CD4-positive, alpha-beta memory T cell (primary cell): Measurements from ENCODE around the gene FGF2. TPM values are rescaled to one million over a fixed set of nuclear protein-coding genes. Genes with fewer than 3 reads are reported as not detected.

Source experiments
- CTCF ChIA-PET: fragments of 350-600 bp; sonication (Branson Sonifier 250); formaldehyde crosslinking; loops from one replicate; lab custom pipeline; 2021; ENCODE audit warnings: inconsistent platforms; ENCODE audit not compliant: partially characterized antibody; lab: Charles Lee
- POLR2A ChIA-PET: fragments of 350-600 bp; sonication (Branson Sonifier 250); formaldehyde crosslinking; loops from one replicate; lab custom pipeline; 2021; ENCODE audit not compliant: partially characterized antibody; lab: Charles Lee
- DNase-seq, 5 donors: peaks; one replicate each; pipeline versions ENCODE4 v3.0.0 to v3.0.0-alpha.2; 2020 to 2022; ENCODE audit warnings: mixed read lengths in 1 of 5
- H3K27ac ChIP-seq: one replicate; pipeline ENCODE4 v1.7.0; 2013; ENCODE audit warnings: low read depth, low read length
- H3K27me3 ChIP-seq: 2 replicates; pipeline ENCODE4 v1.7.0; 2013; ENCODE audit warnings: mild to moderate bottlenecking, low read length, moderate library complexity; ENCODE audit not compliant: insufficient read depth
- H3K36me3 ChIP-seq: 2 replicates; pipeline ENCODE4 v1.7.0; 2013; ENCODE audit warnings: mild to moderate bottlenecking, low read length, moderate library complexity; ENCODE audit not compliant: insufficient read depth
- H3K4me1 ChIP-seq: 2 replicates; pipeline ENCODE4 v1.7.0; 2013; ENCODE audit warnings: mild to moderate bottlenecking, low read length, moderate library complexity; ENCODE audit not compliant: insufficient read depth
- H3K4me3 ChIP-seq, 2 donors: one replicate each; pipeline ENCODE4 v1.7.0; 2013; ENCODE audit warnings: low read length in 2 of 2, mild to moderate bottlenecking in 1 of 2
- H3K9me3 ChIP-seq, 2 donors: one replicate each; pipeline ENCODE4 v1.7.0; 2013; ENCODE audit warnings: low read length in 2 of 2, control low read depth in 1 of 2; ENCODE audit not compliant: control insufficient read depth in 1 of 2
- H3K27ac Mint-ChIP-seq, 7 donors: one replicate each; pipeline ENCODE4 v1.8.0; 2020 to 2021; ENCODE audit warnings: mixed read lengths in 7 of 7, mild to moderate bottlenecking in 6 of 7, inconsistent platforms in 3 of 7, moderate library complexity in 3 of 7
- H3K27me3 Mint-ChIP-seq, 2 donors: one replicate each; pipeline ENCODE4 v1.8.0; 2020 to 2021; ENCODE audit warnings: mixed read lengths in 2 of 2
- H3K36me3 Mint-ChIP-seq, 2 donors: one replicate each; pipeline ENCODE4 v1.8.0; 2020 to 2021; ENCODE audit warnings: mixed read lengths in 2 of 2, inconsistent platforms in 1 of 2, mild to moderate bottlenecking in 1 of 2
- H3K4me1 Mint-ChIP-seq, 4 donors: one replicate each; pipeline ENCODE4 v1.8.0; 2020 to 2021; ENCODE audit warnings: mixed read lengths in 4 of 4, mild to moderate bottlenecking in 1 of 4
- H3K4me3 Mint-ChIP-seq, 8 donors: one replicate each; pipeline ENCODE4 v1.8.0; 2020 to 2021; ENCODE audit warnings: mixed read lengths in 8 of 8, mild to moderate bottlenecking in 7 of 8, moderate library complexity in 6 of 8, inconsistent platforms in 3 of 8
- H3K9me3 Mint-ChIP-seq, 8 donors: one replicate each; pipeline ENCODE4 v1.8.0; 2020 to 2021; ENCODE audit warnings: mixed read lengths in 8 of 8, mild to moderate bottlenecking in 5 of 8, inconsistent platforms in 3 of 8, moderate library complexity in 1 of 8
- intact Hi-C: fragments of 100-400 bp; cut with micrococcal nuclease; formaldehyde crosslinking; loops from one replicate; pipeline ENCODE4 v1.15.1; 2023
- polyA plus RNA-seq, 2 donors: library from polyadenylated mRNA; unstranded; fragments of 300-500 nt; fragmentation: Illumina TruSeq; gene quantifications; one replicate each; pipeline ENCODE4 v1.2.3, GENCODE V29; 2021
- total RNA-seq, 2 experiments: library from RNA; stranded (reverse); gene quantifications; one replicate each; pipeline ENCODE4 v1.2.3, GENCODE V29; 2021

FGF2 gene
- total and polyA plus RNA-seq, 4 experiments from 2014 or later = not detected

DNA sequence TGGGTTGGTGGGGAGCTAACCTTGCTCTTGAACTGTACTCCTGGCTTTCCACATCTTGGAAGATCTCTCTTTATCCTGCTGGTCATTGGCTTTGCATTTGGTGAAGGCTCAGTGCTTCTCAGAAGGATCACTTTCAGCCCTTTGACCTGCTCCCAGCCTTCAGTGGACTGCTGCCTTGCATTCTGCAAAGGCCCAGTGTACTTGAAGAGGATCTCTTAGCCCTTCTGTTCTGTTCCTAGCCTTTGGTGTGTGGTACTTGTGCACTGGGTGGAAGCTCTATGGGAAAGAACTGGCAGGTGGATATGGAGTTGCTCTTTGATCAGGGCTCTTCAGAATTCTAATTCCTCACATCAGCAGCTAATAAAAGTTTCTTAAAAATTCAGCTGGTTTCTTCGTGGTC is 46.5 kb downstream of the FGF2 start:
- no peak overlapping the region for H3K27ac ChIP-seq
- peaks cover 0 to 13% (median 4%) of the 10 kb centered on the region in 8 donors for H3K9me3 Mint-ChIP-seq
- no peaks in the 10 kb centered on the region for H3K36me3 Mint-ChIP-seq
- H3K4me1 ChIP-seq = no peaks in the 10 kb centered on the region
- H3K27me3 Mint-ChIP-seq = peaks cover 17 to 28% of the 10 kb centered on the region in 2 donors
- no peak overlapping the region for H3K27ac Mint-ChIP-seq
- no peaks in the 10 kb centered on the region for H3K9me3 ChIP-seq
- H3K4me1 Mint-ChIP-seq = peaks cover 0 to 8% (median 3%) of the 10 kb centered on the region in 4 donors
- POLR2A ChIA-PET = no interaction called here
- CTCF ChIA-PET = no interaction called here
- H3K27me3 ChIP-seq = no peaks in the 10 kb centered on the region
- no peak overlapping the region for H3K4me3 Mint-ChIP-seq
- no peak overlapping the region for H3K4me3 ChIP-seq
- no peak for DNase-seq
- no peaks in the 10 kb centered on the region for H3K36me3 ChIP-seq
- intact Hi-C loops = no loop called here

DNA sequence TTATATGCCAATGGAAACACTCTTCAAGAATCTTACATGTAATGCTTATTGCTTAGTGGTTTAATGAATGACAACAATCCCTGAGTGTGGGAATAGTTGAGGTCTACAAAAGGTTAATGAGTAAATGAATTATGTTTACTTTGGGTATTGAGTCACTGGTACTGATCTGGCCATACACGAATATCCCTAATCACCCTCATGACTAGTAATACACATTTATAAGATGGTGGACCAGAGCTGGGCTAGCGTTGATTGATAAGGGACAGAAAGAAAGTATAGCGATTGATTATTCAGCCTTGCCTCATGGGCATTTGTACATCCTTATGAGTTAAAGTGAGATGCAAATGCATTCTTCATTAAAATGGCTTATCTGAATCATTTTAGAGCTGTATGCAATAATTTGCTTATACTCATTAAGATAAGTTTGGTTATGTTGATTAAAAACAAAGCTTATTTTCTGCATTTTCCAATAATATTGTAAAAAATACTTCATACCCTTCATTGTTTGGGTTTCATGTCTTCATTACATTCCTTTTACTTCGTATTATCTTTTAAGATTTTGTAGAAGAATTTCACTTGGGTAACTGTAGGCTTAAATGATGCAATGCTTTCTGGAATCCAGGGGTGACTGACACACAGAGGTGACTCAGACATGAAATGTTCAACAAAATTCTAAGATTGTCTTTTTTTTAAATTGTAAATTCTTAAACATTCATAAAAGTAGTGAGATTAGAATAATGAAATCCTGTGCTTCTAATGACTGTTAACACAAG is 47.4 kb downstream of the FGF2 start:
- DNase-seq = no peak
- ChIA-PET CTCF (no interaction called here), POLR2A (no interaction called here)
- peaks cover 0 to 9% (median 2%) of the 10 kb centered on the region in 8 donors for H3K9me3 Mint-ChIP-seq
- H3K36me3 Mint-ChIP-seq = no peaks in the 10 kb centered on the region
- Histone ChIP-seq H3K4me1 (no peaks in the 10 kb centered on the region), H3K27me3 (no peaks in the 10 kb centered on the region), H3K27ac (no peak overlapping the region), H3K36me3 (no peaks in the 10 kb centered on the region), H3K4me3 (no peak overlapping the region), H3K9me3 (no peaks in the 10 kb centered on the region)
- intact Hi-C loops = no loop called here
- no peak overlapping the region for H3K4me3 Mint-ChIP-seq
- peaks cover 17 to 28% of the 10 kb centered on the region in 2 donors for H3K27me3 Mint-ChIP-seq
- H3K4me1 Mint-ChIP-seq = peaks cover 0 to 1% (median under 1%) of the 10 kb centered on the region in 4 donors
- no peak overlapping the region for H3K27ac Mint-ChIP-seq

DNA sequence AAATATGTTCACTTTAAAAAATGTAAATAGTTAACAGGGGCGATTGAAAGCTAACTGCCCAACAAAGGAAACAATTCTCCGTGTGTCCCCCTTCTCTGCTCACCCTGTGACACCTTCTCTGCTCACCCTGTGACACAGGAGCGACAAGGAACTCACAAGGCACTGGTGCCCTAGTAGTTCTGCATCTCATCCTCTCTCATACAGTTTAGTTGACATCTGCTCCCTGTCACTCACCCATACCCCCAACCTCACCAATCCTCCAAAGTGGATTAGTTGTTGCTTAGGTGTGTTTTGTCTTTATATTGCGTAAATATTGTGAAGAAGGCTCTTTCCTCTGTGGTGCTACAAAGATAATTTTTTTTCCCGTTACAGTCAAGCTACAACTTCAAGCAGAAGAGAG is 49.3 kb downstream of the FGF2 start:
- Histone ChIP-seq H3K4me3 (no peak overlapping the region), H3K27me3 (no peaks in the 10 kb centered on the region), H3K9me3 (no peaks in the 10 kb centered on the region), H3K4me1 (no peaks in the 10 kb centered on the region), H3K36me3 (no peaks in the 10 kb centered on the region), H3K27ac (no peak overlapping the region)
- DNase-seq = no peak
- no peaks in the 10 kb centered on the region for H3K4me1 Mint-ChIP-seq
- CTCF ChIA-PET = no interaction called here
- no peak overlapping the region for H3K27ac Mint-ChIP-seq
- H3K27me3 Mint-ChIP-seq = peaks cover 17 to 23% of the 10 kb centered on the region in 2 donors
- POLR2A ChIA-PET = no interaction called here
- peaks cover 0 to 7% (median 4%) of the 10 kb centered on the region in 8 donors for H3K9me3 Mint-ChIP-seq
- H3K36me3 Mint-ChIP-seq = peaks cover 0 to 3% of the 10 kb centered on the region in 2 donors
- H3K4me3 Mint-ChIP-seq = no peak overlapping the region
- intact Hi-C loops = no loop called here

DNA sequence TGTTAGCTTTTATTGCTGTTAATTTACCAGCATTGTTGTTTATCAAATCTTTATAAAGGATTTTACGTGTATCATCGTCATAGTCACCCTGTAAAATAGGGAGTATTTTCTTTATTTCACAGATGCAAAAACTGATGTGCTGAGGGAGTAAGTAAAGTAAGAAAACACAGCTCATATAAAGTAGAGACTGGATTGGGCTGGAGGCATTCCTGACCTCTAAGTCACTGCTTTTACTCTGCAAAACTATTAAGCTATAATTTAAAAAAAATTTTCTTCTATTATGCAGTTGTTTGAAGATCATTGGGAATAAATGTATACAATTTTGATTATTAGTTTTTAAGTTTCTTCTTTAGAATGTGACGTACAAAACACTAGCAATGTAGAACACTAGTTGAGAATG is 49.8 kb downstream of the FGF2 start:
- no peak overlapping the region for H3K4me3 ChIP-seq
- Mint-ChIP-seq H3K27me3 (peaks cover 17 to 18% of the 10 kb centered on the region in 2 donors), H3K4me1 (no peaks in the 10 kb centered on the region), H3K27ac (no peak overlapping the region), H3K36me3 (peaks cover 0 to 3% of the 10 kb centered on the region in 2 donors), H3K4me3 (no peak overlapping the region), H3K9me3 (peaks cover 2 to 12% (median 5%) of the 10 kb centered on the region in 8 donors)
- POLR2A ChIA-PET = no interaction called here
- DNase-seq = no peak
- CTCF ChIA-PET = no interaction called here
- H3K27ac ChIP-seq = no peak overlapping the region
- no peaks in the 10 kb centered on the region for H3K27me3 ChIP-seq
- intact Hi-C loops = no loop called here
- H3K4me1 ChIP-seq = no peaks in the 10 kb centered on the region
- no peaks in the 10 kb centered on the region for H3K36me3 ChIP-seq
- no peaks in the 10 kb centered on the region for H3K9me3 ChIP-seq

DNA sequence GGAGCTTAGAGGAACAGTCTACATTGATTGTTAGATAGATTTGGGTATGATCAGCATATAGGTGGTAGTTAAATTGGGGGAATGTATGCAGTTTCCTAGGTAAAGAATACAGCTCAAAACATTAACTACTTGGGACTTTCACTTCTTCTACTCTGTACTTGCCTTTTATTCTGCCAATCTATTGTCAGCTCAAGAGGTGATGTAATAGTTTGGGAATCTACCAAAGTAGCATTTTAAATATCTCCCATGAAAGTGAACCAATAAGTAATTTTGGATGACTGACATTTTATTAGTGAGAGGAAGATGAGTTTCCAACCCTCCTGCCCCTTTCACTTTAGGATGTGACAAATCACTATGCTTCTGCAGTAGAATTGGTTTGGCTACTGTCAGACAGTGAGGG is 52.4 kb downstream of the FGF2 start:
- Mint-ChIP-seq H3K27me3 (peaks cover 3 to 8% of the 10 kb centered on the region in 2 donors), H3K4me3 (no peak overlapping the region), H3K36me3 (peaks cover 0 to 6% of the 10 kb centered on the region in 2 donors), H3K4me1 (no peaks in the 10 kb centered on the region), H3K9me3 (peaks cover 0 to 14% (median 8%) of the 10 kb centered on the region in 8 donors), H3K27ac (no peak overlapping the region)
- H3K36me3 ChIP-seq = no peaks in the 10 kb centered on the region
- ChIA-PET POLR2A (no interaction called here), CTCF (no interaction called here)
- no peak overlapping the region for H3K4me3 ChIP-seq
- H3K9me3 ChIP-seq = no peaks in the 10 kb centered on the region
- H3K4me1 ChIP-seq = no peaks in the 10 kb centered on the region
- intact Hi-C loops = no loop called here
- DNase-seq = no peak
- H3K27me3 ChIP-seq = no peaks in the 10 kb centered on the region
- no peak overlapping the region for H3K27ac ChIP-seq

DNA sequence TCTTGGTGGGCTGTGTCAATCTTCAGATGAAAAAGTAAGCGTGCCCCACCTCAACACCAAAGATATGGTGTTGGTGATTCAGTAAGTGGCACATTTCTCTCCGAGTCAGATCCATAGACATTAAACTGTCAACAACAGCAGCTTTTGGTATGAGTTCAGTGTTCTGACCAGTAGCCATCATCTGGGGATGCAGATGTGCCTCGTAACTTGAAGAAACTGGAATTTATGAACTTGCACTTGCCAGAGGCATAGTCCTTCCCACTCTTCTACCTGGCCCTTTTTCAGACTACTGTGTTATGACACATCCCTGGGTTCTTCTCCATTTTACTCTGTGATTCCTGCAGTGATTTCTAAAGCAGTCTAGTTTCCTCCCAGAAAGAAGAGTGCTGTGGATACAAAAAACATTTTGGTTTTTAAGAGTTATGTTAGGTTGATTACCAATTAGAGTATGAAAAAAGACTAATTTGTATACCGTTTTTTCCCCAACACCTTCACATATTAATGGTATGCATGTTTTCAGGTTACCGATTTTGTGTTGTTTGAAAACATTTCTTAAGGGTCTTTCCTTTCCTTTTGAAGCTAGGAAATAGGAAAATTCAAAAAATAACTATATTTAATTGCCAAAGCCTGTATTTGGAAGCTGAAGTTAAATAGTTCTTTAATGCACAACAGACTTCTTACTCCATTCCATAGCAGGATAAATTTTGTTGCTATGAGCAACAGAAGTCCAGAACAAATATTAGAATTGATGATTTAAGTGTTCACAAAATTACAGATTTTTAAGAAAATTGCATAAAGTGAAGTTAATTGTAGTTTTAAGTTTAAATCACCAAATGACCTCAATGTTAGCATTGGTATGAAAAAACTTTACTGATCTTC is 56.5 kb downstream of the FGF2 start:
- no peaks in the 10 kb centered on the region for H3K9me3 ChIP-seq
- Mint-ChIP-seq H3K4me3 (no peak overlapping the region), H3K27ac (no peak overlapping the region), H3K9me3 (peaks cover 0 to 14% (median 8%) of the 10 kb centered on the region in 8 donors), H3K36me3 (peaks cover 0 to 6% of the 10 kb centered on the region in 2 donors), H3K27me3 (peaks cover 0 to 2% of the 10 kb centered on the region in 2 donors), H3K4me1 (no peaks in the 10 kb centered on the region)
- intact Hi-C loops = no loop called here
- H3K36me3 ChIP-seq = no peaks in the 10 kb centered on the region
- no peak for DNase-seq
- no peak overlapping the region for H3K4me3 ChIP-seq
- no peaks in the 10 kb centered on the region for H3K4me1 ChIP-seq
- ChIA-PET POLR2A (no interaction called here), CTCF (interaction anchor here (1.3 kb wide), 1 partner anchor 13 kb away, joined by 4 read pairs; no protein-coding TSS in a partner anchor)
- H3K27me3 ChIP-seq = no peaks in the 10 kb centered on the region
- no peak overlapping the region for H3K27ac ChIP-seq

DNA sequence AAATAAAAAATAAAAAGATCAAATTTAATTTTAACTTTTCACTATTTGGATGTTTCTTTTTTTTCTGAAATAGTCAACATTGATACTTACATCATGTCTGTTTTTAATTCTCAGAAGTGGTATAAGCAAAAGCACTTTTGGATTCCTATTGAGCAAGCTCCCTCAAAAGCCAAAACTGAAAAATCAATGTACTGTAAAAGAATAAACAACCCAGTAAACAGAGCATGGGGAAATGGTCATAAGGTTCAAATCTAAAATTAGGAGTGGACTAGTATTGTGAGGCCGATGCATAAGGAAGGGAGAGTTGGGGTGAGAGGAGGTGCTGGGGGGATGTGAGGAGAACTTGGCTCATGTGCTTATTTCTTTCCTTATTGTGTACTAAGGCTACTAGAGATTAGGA is 57.9 kb downstream of the FGF2 start:
- Mint-ChIP-seq H3K4me3 (no peak overlapping the region), H3K27ac (no peak overlapping the region), H3K4me1 (no peaks in the 10 kb centered on the region), H3K27me3 (peaks cover 0 to under 1% of the 10 kb centered on the region in 2 donors), H3K36me3 (peaks cover 0 to 6% of the 10 kb centered on the region in 2 donors), H3K9me3 (peaks cover 0 to 12% (median 7%) of the 10 kb centered on the region in 8 donors)
- no peaks in the 10 kb centered on the region for H3K9me3 ChIP-seq
- no peak overlapping the region for H3K27ac ChIP-seq
- no peak for DNase-seq
- H3K36me3 ChIP-seq = no peaks in the 10 kb centered on the region
- no peaks in the 10 kb centered on the region for H3K4me1 ChIP-seq
- intact Hi-C loops = no loop called here
- CTCF ChIA-PET = no interaction called here
- POLR2A ChIA-PET = no interaction called here
- no peak overlapping the region for H3K4me3 ChIP-seq
- no peaks in the 10 kb centered on the region for H3K27me3 ChIP-seq
